IPS-18a (cell line): Measurements from ENCODE around the gene AK3.
"Not testable (repeated sequence)": the region's sequence is repeated elsewhere in the genome, so short reads cannot be mapped to it uniquely, and the experiment has no call there.

Source experiments
- H3K27ac ChIP-seq: one replicate; pipeline ENCODE4 v1.5.1; 2013; ENCODE audit warnings: low read length
- H3K27me3 ChIP-seq: one replicate; pipeline ENCODE4 v1.6.1; 2013; ENCODE audit warnings: mild to moderate bottlenecking, low read length; ENCODE audit not compliant: control insufficient read depth, insufficient read depth
- H3K36me3 ChIP-seq: one replicate; pipeline ENCODE4 v1.6.1; 2013; ENCODE audit warnings: low read depth, low read length; ENCODE audit not compliant: control insufficient read depth
- H3K4me1 ChIP-seq: one replicate; pipeline ENCODE4 v1.6.1; 2013; ENCODE audit warnings: low read depth, low read length; ENCODE audit not compliant: control insufficient read depth
- H3K4me3 ChIP-seq: one replicate; pipeline ENCODE4 v1.5.1; 2013; ENCODE audit warnings: low read length
- H3K9ac ChIP-seq: one replicate; pipeline ENCODE4 v1.6.1; 2013; ENCODE audit warnings: mild to moderate bottlenecking, low read length, moderate library complexity
- H3K9me3 ChIP-seq: one replicate; pipeline ENCODE4 v1.6.1; 2013; ENCODE audit warnings: low read depth, low read length; ENCODE audit not compliant: control insufficient read depth

The AK3 gene

GRCh38 chr9:4662108-4662988 lies 78.7 kb downstream of the AK3 start, which contains the start of gene PLPP6:
Gene PLPP6, plus strand, starts transcription at chr9:4662294. Its CDS starts 82 bp downstream, at chr9:4662376.
- peaks cover 13% of the 10 kb centered on the region for H3K27me3 ChIP-seq
- no peaks in the 10 kb centered on the region for H3K36me3 ChIP-seq
- H3K4me3 ChIP-seq: peak within 1 kb of the TSS; percentile 65
- no peak within 1 kb of the TSS for H3K27ac ChIP-seq
- H3K9me3 ChIP-seq: no peaks in the 10 kb centered on the region
- H3K4me1 ChIP-seq: peaks cover 34% of the 10 kb centered on the region
- peak within 1 kb of the TSS; percentile 79 for H3K9ac ChIP-seq

- peak overlapping the region; percentile 65 for H3K4me3 ChIP-seq
- peaks cover 5% of the 10 kb centered on the region for H3K27me3 ChIP-seq
- H3K9me3 ChIP-seq: no peaks in the 10 kb centered on the region
- peaks cover 34% of the 10 kb centered on the region for H3K4me1 ChIP-seq
- H3K27ac ChIP-seq: no peak overlapping the region
- H3K36me3 ChIP-seq: no peaks in the 10 kb centered on the region
- H3K9ac ChIP-seq: peak overlapping the region; percentile 2
Observed at GRCh38 chr9:4661611-4662010, 79.4 kb downstream of the AK3 start.

GRCh38 chr9:4661165-4661564 lies 79.8 kb downstream of the AK3 start:
- Histone ChIP-seq H3K27ac (no peak overlapping the region), H3K4me3 (peak overlapping the region; percentile 65), H3K9me3 (no peaks in the 10 kb centered on the region), H3K9ac (no peak overlapping the region), H3K4me1 (peaks cover 34% of the 10 kb centered on the region), H3K27me3 (peaks cover 3% of the 10 kb centered on the region), H3K36me3 (no peaks in the 10 kb centered on the region)

DNA sequence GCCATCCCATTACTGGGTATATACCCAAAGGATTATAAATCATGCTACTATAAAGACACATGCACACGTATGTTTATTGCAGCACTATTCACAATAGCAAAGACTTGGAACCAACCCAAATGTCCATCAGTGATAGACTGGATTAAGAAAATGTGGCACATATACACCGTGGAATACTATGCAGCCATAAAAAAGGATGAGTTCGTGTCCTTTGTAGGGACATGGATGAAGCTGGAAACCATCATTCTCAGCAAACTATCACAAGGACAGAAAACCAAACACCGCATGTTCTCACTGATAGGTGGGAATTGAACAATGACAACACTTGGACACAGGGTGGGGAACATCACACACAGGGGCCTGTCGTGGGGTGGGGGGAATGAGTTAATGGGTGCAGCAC lies 80.3 kb downstream of the AK3 start:
- not testable (repeated sequence) for H3K4me3 ChIP-seq, H3K9me3 ChIP-seq, H3K9ac ChIP-seq, H3K27ac ChIP-seq, H3K27me3 ChIP-seq, H3K36me3 ChIP-seq
- H3K4me1 ChIP-seq: peaks cover 29% of the 10 kb centered on the region
